ENCODE measurements around the gene RHBDD3.
"Not testable (repeated sequence)": the region's sequence is repeated elsewhere in the genome, so short reads cannot be mapped to it uniquely, and the experiment has no call there.

Gene RHBDD3

DNA sequence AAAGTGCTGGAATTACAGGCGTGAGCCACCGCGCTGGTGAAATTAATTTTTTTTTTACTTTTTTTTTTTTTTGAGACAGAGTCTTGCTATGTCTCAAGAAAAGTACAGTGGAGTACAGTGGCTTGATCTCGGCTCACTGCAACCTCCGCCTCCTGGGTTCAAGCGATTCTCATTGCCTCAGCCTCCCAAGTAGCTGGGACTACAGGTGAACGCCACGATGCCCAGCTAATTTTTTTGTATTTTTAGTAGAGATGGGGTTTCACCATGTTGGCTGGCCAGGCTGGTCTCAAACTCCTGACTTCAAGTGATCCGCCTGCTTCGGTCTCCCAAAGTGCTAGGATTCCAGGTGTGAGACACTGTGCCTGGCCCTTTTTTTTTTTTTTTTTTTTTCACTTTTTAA lies 19.9 kb downstream of the RHBDD3 start:
- not testable (repeated sequence) for DNase-seq (ENCODE audit: low read depth in 2 of 2)

DNA sequence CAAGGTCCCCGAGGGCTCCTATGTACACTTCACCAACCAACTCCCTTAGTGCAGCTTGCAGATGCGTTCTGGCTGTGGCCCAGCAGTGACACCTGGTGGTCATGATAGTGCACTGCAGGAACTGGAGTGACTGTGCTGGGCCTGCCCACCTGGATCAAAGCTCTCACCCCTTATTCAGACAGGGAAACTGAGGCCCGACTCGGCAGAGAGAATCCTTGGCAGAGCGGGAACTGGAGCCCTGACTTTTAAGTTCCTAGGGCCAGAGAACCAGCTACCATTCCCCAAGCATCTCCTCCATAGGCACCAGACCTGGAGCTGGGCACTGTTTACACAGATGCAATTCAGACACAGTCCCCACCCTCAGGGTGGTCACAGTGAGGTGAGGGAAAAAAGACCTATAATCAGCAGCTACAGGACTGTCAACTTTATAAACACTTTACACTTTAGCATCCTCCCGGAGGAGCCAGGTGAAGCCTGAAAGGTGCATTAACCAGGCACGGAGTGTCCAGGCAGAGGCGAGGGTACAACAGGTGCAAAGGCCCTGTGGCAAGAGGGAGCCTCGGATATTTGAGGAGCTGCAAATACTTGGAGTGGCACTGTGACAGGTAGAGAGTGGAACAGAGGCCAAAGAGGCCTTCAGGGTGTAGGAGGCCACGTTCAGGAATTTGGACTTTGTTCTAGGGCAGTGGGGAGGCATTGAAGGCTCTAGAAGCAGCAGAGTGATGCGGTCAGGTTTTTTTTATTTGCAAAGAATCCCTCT lies 22.0 kb downstream of the RHBDD3 start:
- peak; percentile 50 to 65 for DNase-seq (ENCODE audit: low read depth in 2 of 2)

DNA sequence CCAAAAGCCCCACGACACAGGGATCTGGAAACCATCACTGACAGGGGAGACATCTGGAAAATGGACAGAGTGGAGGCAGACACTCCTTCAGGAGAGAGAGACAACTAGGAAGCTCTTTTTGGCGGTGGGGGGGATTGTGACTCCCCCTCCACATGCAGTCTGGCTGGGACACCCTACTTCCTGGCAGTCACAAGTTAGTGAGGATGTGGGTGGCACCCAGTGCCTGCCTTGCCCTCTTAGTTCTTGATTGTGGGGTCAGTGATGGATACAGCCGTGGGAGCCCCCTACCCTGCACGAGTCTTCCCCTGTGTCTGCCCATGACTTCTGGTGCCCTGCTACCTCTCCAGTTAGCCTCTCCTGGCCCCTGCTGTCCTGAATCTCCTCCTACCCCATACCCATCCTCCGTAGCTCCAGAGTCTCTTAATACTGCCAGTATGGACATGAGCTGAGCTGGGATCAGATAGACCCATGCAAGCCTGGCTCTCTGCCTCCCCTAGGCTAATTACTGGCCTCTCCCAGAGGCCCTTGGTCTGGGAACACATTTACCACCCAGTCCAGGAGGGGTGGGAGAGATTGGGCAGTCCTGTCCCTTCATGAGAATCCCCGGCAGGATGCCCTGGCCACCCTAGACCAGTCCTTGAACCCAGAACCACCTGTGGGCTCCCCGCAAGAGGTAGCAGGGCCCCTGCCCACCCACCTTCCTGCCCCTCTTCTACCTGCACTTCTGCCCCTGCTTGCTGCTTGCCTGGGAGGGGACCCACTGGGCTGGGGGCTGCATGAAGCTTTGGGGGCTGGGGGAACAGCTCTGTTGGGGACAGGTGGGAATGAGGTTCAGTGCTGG lies 22.8 kb downstream of the RHBDD3 start:
- DNase-seq (ENCODE audit: low read depth in 2 of 2): no peak

DNA sequence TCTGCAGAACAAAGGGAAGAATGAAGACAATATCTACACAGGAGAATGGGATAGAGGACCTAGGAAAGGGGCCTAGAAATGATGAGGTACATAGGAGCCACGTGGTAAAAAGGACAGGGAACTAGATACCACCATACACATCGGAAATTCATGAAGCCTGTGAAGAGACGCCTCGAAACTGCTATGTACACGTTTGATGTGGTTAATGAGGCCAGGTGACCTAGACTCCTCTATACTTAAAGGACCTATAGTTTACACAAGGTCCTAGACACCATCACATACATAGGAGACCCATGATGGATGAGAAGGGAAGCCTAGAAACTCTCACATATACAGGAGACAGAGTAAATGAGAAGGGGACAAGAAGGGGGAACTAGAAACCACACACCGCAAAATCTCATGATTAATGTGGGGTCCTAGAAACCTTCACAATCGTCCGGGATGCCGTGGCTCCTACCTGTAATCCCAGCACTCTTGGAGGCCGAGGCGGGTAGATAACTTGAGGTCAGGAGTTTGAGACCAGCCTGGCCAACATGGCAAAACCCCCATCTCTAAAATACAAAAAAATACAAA lies 23.8 kb downstream of the RHBDD3 start:
- no peak for DNase-seq (ENCODE audit: low read depth in 2 of 2)

DNA sequence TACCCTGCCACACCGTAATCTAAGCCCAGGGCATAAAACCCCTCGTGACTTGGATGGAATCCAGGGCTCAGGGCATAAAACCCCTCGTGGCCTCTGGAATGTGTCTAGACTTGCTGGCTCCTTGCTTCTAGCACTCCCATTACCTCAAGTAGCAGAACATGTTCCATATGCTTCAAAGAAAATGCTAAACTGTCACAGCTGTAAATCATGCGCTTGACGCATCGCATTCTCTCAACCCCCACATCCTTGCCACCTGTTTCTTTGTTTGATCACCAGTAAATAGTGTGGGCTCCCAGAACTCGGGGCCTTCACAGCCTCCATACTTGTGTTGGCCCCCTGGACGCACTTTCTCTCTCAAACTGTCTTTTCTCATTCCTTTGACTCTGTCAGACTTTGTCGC lies 27.3 kb downstream of the RHBDD3 start:
- DNase-seq (ENCODE audit: low read depth in 2 of 2): not testable (repeated sequence)

DNA sequence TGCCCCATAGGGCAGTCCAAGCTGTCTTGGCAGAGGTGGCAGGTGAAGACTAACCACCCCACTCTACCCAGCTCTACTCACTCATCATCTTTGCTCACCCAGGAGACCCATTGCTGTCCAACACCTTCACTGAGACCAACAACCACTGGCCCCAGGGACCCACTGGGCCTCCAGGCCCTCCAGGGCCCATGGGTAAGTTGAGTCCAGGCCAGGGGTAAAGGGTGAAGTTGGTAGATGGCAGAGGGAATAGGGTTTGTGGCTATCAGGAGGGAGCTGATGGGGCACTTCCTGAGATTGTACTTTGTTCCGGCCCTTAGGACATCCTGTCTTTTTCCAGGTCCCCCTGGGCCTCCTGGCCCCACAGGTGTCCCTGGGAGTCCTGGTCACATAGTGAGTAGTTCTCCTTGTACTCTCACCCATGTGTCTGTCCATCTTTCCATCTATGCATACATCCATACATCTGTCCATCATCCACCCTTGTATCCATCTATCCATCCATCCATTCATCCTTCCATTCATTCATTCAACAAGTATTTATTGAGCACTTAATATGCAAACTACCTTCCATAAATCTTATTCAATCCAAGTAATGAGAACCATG lies 34.4 kb downstream of the RHBDD3 start:
- no peak for DNase-seq (ENCODE audit: low read depth in 2 of 2)

DNA sequence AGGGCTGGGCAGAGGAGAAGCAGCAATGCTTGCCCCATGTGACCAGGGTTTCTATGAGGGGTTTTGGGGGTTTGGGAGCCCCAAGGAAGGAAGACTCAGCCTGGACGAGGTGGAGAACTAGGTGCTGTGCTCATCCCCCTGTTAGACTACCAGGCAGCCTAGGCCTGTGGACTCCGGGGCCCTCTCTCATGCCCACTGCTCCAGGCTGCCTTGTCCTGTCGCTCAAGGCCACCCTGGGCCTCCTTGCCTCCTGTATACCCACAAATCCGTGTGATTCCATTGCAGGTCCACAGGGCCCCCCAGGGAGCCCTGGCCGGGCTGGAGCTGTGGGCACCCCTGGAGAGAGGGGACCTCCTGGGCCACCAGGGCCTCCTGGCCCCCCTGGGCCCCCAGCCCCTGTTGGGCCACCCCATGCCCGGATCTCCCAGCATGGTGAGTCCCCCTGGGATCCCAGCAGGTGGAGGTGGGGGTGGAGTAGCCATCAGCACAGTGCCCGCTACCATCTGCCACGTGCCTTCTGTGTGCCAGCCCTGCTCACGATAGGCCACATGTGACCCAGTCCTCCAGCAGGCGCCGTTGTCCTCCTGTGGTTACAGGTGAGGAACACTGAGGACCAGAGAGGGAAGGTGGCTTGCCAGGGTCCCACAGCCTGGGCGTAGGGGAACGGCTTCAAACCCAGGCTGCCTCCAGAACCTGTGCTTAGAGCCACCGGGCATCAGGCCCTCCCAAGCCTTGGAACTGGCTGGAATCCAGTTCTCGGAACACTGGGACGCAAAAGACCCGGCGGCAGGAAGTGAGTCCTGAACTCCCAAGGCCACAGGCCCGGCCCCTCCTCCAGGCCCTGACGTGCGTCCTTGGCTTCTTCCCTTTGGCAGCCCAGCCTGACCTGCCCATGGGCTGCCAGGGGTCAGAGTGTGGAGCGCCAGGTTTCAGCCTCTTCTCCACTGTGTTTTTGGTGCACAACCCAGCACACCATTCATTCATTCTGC lies 35.5 kb downstream of the RHBDD3 start:
- DNase-seq (ENCODE audit: low read depth in 2 of 2): no peak

DNA sequence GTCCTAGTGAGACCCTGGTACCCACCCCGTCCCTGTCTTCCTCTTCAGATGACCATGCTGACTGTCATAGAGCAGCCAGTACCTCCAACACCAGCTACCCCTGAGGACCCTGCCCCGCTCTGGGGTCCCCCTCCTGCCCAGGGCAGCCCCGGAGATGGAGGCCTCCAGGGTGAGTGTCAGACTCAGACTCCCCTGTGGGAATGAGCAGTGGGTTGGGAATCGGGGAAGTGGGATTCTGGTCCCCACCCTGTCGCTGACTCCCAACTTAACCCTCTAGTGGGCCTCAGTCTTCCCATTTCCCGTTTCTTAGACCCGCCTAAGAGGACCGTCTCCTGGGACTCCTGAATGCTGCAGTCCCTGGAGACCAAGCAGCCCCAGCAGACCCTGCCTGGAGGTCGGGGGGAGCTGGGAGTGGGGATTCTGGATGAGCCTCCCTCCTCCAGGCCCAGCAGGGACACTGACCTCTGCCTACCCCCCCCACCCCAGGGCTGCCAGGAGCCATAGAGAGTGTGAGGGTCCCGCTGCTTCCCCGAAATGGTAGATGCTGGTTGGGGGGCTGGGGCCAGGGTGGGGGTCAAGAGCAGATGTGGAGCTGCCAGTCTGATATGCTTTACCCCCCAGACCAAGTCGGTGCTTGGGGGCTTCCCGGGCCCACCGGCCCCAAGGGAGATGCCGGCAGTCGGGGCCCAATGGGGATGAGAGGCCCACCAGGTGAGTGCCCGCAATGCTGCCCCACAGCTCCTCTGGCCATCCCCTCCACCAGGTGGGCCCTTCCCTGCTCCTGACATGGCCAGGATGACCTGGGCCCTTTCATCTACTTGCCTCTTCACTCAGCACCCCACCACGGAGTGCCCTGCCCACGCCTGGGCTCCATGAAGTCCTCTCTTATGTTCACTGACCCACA lies 36.6 kb downstream of the RHBDD3 start:
- DNase-seq (ENCODE audit: low read depth in 2 of 2): no peak

DNA sequence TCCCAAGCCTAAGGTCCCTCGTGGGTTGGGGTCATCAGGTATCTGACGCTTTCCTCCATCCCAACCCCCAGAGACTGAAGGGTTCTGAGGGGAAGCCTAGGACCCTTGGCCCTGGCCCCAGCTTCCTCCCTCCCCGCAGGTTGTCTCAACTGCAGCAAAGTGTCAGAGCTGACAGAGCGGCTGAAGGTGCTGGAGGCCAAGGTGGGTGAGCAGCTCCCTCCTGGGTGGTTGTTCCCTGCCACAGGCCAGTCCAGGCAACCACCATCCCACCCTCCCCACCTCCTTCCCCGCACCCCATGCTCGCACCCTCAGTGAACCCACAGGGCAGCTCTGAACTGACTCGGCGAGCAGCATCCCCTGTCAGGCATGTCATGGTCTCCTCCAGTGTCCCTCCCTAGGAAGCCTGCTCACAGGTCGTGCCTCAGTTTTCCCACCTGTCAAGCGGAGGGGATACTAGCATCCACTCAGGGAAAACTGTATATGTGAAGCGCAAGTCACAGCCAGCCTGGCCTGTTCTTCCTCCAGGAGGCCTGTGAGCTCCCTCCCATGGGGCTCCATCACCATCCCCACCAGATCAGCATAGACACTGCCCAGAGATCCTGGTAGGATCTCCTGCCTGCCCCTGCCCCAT lies 41.3 kb downstream of the RHBDD3 start:
- DNase-seq (ENCODE audit: low read depth in 2 of 2): no peak

DNA sequence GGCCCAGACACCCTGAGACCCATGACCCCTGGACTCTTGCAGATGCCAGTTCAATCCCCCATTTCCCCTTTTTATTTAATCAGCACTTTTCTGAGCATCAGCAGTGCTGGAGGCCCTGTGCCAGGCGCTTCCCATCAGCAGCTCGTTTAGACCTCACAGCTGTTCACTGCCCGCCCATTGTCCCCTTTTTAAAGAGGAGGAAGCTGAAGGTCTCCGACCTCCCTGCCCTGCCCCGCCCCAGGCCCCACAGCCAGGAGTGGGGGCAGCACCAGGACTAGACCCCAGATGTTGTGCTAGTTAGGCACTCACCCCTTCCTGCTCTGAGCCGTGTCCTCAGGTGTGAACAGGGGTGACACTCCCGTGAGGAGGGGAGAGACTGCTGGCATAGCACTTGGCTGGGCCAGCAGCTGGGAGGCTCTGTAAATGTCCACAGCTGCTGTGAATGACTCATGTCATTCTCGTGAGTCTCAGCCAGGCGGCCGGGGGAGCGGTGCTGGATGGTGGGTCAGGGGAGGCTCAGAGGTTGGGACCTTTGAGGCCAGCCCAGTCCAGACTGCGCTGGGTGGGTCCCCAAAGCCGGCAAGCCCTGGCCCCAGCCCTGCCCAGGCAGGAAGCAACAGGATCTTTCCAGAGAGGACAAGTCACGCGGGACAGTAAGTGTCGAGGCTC lies 42.2 kb downstream of the RHBDD3 start:
- no peak for DNase-seq (ENCODE audit: low read depth in 2 of 2)

DNA sequence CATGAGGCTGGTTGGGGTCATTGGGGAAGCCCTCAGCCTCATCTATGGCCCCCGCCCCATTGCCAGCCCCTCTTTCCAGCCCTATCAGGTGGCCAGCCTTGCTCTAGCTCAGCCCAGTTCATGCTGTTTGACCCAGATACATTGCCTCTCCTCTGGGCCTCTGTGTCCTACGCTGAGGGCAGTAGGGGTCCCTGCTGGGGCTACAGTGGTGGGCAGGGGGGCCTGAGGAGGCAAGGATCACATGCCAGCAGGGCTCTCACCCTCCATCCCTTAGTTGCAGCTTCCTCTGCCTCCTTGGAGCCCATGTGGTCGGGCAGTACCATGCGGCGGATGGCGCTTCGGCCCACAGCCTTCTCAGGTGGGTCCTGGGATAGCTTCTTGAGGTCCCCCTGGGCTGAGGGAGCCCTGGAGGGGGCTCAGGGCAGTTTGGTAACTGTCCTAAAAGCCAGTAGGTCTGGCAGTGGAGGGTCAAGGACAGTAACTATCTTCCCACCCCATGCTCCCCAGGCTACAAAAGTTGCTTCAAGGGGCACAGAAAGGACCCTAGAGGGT lies 42.8 kb downstream of the RHBDD3 start:
- no peak for DNase-seq (ENCODE audit: low read depth in 2 of 2)

DNA sequence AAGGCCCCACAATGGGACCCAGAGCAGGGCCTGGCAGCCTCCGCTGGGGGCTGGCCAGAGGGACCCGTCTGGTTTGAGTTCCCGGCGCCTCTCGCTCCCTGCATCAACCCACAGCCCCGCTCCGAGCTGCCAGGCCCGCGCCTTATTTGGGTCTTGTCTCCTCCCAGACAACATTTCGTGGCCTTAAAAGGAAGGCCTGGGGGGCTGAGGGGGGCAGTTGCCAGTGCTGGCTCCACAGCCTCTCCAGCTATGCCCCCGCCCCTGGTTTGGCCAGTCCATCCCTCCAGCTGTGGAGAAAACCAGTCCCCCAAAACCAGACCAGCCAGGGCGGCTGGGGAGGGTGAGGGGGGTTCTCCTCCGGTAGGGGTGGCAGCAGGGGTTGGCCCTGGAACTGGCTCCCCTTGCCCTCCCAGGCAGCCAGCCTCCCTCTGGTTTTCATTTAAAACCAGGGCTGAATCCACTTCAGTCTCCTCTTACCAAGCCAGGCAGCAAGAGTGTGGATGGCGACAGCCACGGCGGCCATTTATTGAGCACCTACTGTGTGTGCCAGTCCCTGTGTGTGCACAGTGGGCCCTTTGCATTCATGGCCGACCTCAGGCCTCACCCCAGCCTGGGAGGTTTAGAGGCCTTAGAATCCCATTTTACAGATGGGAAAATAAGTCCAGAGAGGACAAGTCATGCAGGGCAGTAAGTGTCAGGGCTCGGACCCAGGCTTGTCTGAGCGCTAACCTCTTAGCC lies 43.5 kb downstream of the RHBDD3 start:
- no peak for DNase-seq (ENCODE audit: low read depth in 2 of 2)

DNA sequence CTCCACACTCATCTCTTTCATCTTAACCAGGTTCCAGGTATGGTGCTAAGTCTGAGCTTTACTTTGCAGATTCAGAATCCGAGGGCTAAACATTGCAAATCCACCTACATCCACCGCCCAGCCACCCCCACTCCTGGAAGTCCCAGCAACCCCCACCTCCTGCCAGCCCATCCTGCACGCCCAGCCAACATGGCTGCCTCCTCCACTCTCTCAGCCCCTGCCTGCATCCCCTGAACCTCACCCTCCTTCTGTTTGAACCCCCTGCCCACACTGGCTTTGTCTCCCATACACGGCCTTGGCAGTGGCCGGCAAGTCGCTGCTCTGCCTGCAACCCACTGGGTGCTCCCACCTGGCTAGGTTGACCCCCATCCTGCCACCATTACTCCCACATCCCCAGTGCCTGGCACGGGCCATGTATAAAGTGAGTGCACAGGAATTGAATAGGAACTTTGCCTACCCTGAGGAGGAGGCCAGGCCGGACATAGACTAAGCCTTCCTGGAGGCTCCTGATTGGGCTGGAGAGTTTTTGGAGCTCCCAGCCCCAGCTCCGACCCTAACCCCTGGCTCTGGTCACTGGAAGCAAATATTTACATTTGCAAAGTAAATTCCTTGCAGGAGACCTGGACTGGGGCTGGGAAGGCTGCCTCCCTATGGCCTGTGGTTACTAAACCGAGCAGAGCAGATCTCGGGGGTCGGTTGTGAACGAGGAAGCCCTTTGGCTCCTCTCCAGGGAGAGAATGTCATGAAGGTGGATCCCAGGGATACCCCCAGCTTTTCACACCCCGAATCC lies 47.7 kb downstream of the RHBDD3 start:
- DNase-seq (ENCODE audit: low read depth in 2 of 2): no peak

DNA sequence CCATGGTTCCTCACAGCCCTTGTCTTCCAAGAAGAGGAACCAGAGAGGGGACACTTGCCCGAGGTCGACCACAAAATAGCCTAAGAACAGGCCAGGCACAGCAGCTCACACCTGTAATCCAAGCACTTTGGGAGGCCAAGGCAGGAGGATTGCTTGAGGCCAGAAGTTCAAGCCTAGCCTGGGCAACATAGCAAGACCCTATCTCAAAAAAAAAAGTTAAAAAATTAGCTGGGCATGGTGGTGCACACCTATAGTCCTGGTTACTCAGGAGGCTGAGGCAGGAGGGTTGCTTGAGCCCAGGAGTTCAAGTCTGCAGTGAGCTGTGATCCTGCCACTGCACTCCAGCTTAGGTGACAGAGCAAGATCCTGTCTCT lies 48.4 kb downstream of the RHBDD3 start:
- not testable (repeated sequence) for DNase-seq (ENCODE audit: low read depth in 2 of 2)

DNA sequence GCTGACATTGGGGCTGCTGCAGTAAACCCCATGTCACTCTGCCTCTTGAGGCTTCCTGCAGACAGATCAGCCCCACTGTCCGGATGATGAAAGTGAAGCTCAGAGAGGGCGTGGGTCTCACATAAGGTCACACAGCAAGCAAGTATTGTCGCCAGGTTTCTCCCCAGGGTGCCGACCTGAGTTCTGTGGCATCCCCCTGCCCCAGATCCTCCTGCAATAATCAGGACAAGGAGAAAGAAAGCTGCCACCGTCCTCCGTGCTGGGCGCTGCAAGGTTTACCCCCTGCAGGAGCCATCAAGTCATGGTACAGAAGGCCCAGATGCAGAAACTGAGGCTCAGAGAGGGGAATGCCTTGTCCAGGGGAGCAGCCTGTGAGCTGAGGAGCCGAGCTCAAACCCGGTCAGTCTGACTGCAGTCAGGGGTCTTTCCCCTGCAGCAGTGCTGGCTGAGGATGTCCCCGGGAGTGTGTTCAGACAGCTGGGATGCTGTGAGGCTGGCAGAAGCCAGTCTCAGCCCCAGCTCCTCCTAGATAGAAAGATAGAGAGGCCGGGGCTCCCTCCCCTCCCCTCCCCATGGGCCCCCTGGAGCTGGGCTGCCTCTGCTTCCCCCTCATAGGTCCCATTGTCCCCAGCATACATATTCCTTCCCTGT lies 48.9 kb downstream of the RHBDD3 start:
- no peak for DNase-seq (ENCODE audit: low read depth in 2 of 2)

DNA sequence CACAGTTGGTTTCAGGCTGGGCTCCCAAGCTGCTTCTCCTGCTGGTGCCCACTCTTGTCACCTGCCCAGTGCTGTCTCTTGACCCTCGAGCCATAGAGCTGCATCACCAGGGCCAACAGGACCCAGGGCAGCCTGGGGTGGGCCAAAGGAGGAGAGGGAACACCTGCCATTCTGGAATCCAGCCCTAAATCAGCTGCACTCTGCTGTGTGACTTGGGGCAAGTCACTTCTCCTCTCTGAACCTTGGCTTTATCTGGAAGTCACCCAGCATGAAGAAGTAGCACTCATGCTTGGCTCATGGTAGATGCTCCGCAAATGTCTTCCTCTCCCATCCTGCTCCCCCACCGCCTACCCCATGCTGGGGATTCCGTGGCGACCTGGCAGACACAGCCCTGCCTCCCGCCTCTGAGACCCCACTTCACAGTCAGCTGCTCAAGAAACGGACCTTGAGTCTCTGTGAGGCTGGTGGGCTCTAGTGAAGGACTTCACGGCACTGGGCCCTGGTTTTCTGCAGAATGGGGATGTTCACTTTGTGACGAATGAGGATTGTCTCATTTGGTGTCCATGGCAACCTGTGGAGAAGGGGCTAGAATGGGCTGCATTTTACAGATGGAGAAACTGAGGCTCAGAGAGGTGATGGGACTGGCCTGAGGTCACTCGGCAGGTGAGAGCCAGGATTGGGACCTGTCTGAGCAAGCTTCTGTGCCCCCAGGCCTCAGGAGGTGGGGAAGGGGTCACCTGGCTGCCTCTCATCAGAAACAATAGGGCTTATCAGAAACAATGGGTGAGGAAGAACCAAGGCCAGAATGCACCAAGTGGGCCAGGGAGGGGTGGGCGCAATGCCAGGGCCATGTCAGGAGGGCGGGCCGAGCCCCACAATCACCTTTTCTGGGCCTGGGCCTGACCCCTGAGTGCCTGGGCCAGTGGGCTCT lies 49.7 kb downstream of the RHBDD3 start:
- DNase-seq (ENCODE audit: low read depth in 2 of 2): no peak
